Gastrocnemius medialis (tissue), 4 donors: ENCODE data around the gene PIAS4.

Experiments used
- CTCF ChIP-seq, 5 experiments: fragments of 450-650 bp in 3 of 5; fragments of 200-600 bp in 2 of 5; sonication (generic) in 2 of 5; IDR thresholded peaks in 4 of 5; conservative IDR thresholded peaks in 1 of 5; 1 replicate in 4 of 5; 2 replicates in 1 of 5; pipeline ENCODE4 v1.5.1; 2016 to 2019; ENCODE audit warnings: antibody characterized with exemption in 5 of 5, mild to moderate bottlenecking in 3 of 5, moderate library complexity in 3 of 5
- POLR2A ChIP-seq, 2 donors: fragments of 450-650 bp; IDR thresholded peaks; one replicate each; pipeline ENCODE4 v1.6.1; 2017; ENCODE audit warnings: antibody characterized with exemption in 2 of 2, mild to moderate bottlenecking in 2 of 2, moderate library complexity in 2 of 2

- no peak for TF ChIP-seq CTCF (IDR thresholded peaks at IDR 0.05 in 4 of 5, conservative IDR thresholded peaks at IDR 0.05 in 1 of 5)
- TF ChIP-seq POLR2A (IDR thresholded peaks at IDR 0.05) = no peak
Observed at GRCh38 chr19:3981373-3981735, 26.2 kb upstream of the PIAS4 start.
